HepG2 (cell line): ENCODE results near the gene CEP162. TPM values are rescaled to one million over a fixed set of nuclear protein-coding genes. Genes with fewer than 3 reads are reported as not detected.

Experiments
- ATF5 ChIP-seq: sonication (generic); formaldehyde crosslinking; IDR thresholded peaks from 2 replicates; pipeline ENCODE4 v1.4.0; 2020; ENCODE audit warnings: mild to moderate bottlenecking, low read depth, missing genetic modification reagents
- CENPBD1 ChIP-seq: sonication (generic); formaldehyde crosslinking; IDR thresholded peaks from 2 replicates; pipeline ENCODE4 v1.8.0; 2022; ENCODE audit warnings: missing genetic modification reagents, low read depth, mild to moderate bottlenecking, borderline replicate concordance
- EZH2 ChIP-seq: conservative IDR thresholded peaks from 2 replicates; pipeline ENCODE4 v1.6.1; 2012; ENCODE audit warnings: mild to moderate bottlenecking, low read depth, low read length, moderate library complexity
- FOXK1 ChIP-seq: sonication (generic); formaldehyde crosslinking; IDR thresholded peaks from 2 replicates; pipeline ENCODE4 v1.4.0; 2020; ENCODE audit warnings: low read depth, missing genetic modification reagents, borderline replicate concordance
- JUND ChIP-seq: sonication (generic); formaldehyde crosslinking; IDR thresholded peaks from 2 replicates; pipeline ENCODE4 v1.8.0; 2022; ENCODE audit warnings: mild to moderate bottlenecking, missing genetic modification reagents
- MIER3 ChIP-seq: IDR thresholded peaks from 2 replicates; pipeline ENCODE4 v1.6.1; 2016; ENCODE audit warnings: missing compliant biosample characterization, borderline replicate concordance
- PBX3 ChIP-seq: sonication (generic); formaldehyde crosslinking; IDR thresholded peaks from 2 replicates; pipeline ENCODE4 v1.8.1; 2023; ENCODE audit warnings: missing genetic modification reagents, inconsistent platforms, borderline replicate concordance
- PRPF4 ChIP-seq: fragments of 200-400 bp; formaldehyde crosslinking; IDR thresholded peaks from 2 replicates; pipeline ENCODE4 v1.6.1; 2016; ENCODE audit warnings: low read length, low read depth; ENCODE audit not compliant: poor library complexity, severe bottlenecking
- RELA ChIP-seq: sonication (generic); formaldehyde crosslinking; IDR thresholded peaks from 2 replicates; pipeline ENCODE4 v1.4.0; 2020; ENCODE audit warnings: missing genetic modification reagents
- RXRA ChIP-seq: sonication (generic); formaldehyde crosslinking; IDR thresholded peaks from 2 replicates; pipeline ENCODE4 v1.5.1; 2020; ENCODE audit warnings: missing genetic modification reagents
- SNAPC5 ChIP-seq: sonication (generic); formaldehyde crosslinking; IDR thresholded peaks from 2 replicates; pipeline ENCODE4 v1.8.1; 2023; ENCODE audit warnings: mild to moderate bottlenecking, missing genetic modification reagents, borderline replicate concordance
- SUZ12 ChIP-seq: fragments of 150-350 bp; IDR thresholded peaks from 2 replicates; pipeline ENCODE4 v1.6.1; 2014; ENCODE audit warnings: low read depth, low read length
- TBP ChIP-seq: sonication (generic); formaldehyde crosslinking; IDR thresholded peaks from 2 replicates; pipeline ENCODE4 v1.5.0; 2020; ENCODE audit warnings: missing genetic modification reagents
- THAP11 ChIP-seq: IDR thresholded peaks from 2 replicates; pipeline ENCODE4 v1.6.1; 2016; ENCODE audit warnings: missing biosample characterization, missing genetic modification reagents
- ZNF207 ChIP-seq: fragments of 450-650 bp; IDR thresholded peaks from 2 replicates; pipeline ENCODE4 v1.6.1; 2016; ENCODE audit warnings: antibody characterized with exemption, borderline replicate concordance
- ZNF317 ChIP-seq: sonication (generic); formaldehyde crosslinking; IDR thresholded peaks from 2 replicates; pipeline ENCODE4 v1.5.0; 2020; ENCODE audit warnings: mild to moderate bottlenecking, missing genetic modification reagents
- ZNF333 ChIP-seq: sonication (generic); formaldehyde crosslinking; IDR thresholded peaks from 2 replicates; pipeline ENCODE4 v1.4.0; 2020; ENCODE audit warnings: mild to moderate bottlenecking, missing genetic modification reagents, borderline replicate concordance
- ZNF451 ChIP-seq: sonication (generic); formaldehyde crosslinking; IDR thresholded peaks from 2 replicates; pipeline ENCODE4 v1.5.0; 2020; ENCODE audit warnings: mild to moderate bottlenecking, missing genetic modification reagents
- ZNF546 ChIP-seq: sonication (generic); formaldehyde crosslinking; conservative IDR thresholded peaks from 2 replicates; pipeline ENCODE4 v1.8.1; 2023; ENCODE audit warnings: mild to moderate bottlenecking, missing genetic modification reagents
- ZNF569 ChIP-seq: sonication (generic); formaldehyde crosslinking; IDR thresholded peaks from 2 replicates; pipeline ENCODE4 v1.5.0; 2020; ENCODE audit warnings: mild to moderate bottlenecking, missing genetic modification reagents, moderate library complexity, borderline replicate concordance
- ZNF576 ChIP-seq: sonication (generic); formaldehyde crosslinking; IDR thresholded peaks from 2 replicates; pipeline ENCODE4 v1.4.0; 2020; ENCODE audit warnings: mild to moderate bottlenecking, missing genetic modification reagents
- ZNF678 ChIP-seq: sonication (generic); formaldehyde crosslinking; IDR thresholded peaks from 2 replicates; pipeline ENCODE4 v1.4.0; 2020; ENCODE audit warnings: mild to moderate bottlenecking, missing genetic modification reagents
- ZNF772 ChIP-seq: sonication (generic); formaldehyde crosslinking; IDR thresholded peaks from 2 replicates; pipeline ENCODE4 v1.5.0; 2020; ENCODE audit warnings: mild to moderate bottlenecking, missing genetic modification reagents
- ZNF790 ChIP-seq: sonication (generic); formaldehyde crosslinking; IDR thresholded peaks from 2 replicates; pipeline ENCODE4 v1.8.0; 2022; ENCODE audit warnings: missing genetic modification reagents, mild to moderate bottlenecking, borderline replicate concordance
- ZNF800 ChIP-seq: sonication (generic); formaldehyde crosslinking; IDR thresholded peaks from 2 replicates; pipeline ENCODE4 v1.4.0; 2020; ENCODE audit warnings: missing genetic modification reagents
- ZUFSP ChIP-seq: sonication (generic); formaldehyde crosslinking; IDR thresholded peaks from 2 replicates; pipeline ENCODE4 v1.9.0; 2021; ENCODE audit warnings: missing genetic modification reagents, mild to moderate bottlenecking, borderline replicate concordance
- polyA plus RNA-seq, 8 experiments: library from polyadenylated mRNA; depleted of rRNA in 3 of 8; stranded (reverse) in 7 of 8; unstranded in 1 of 8; fragments of >200 nt; fragmentation: Illumina TruSeq in 4 of 8; extraction: Trizol in 4 of 8; gene quantifications; 2 replicates each; pipeline versions ENCODE4 v1.2.1 to v1.2.3, GENCODE V29; 2011 to 2016; ENCODE audit warnings: low read depth in 4 of 8, missing spikeins in 1 of 8, mixed read lengths in 1 of 8; ENCODE audit not compliant: insufficient read depth in 1 of 8
- total RNA-seq, 5 experiments: library from RNA; depleted of rRNA; stranded (reverse); fragments of >200 nt; fragmentation: Illumina TruSeq; extraction: Trizol; gene quantifications; 2 replicates each; pipeline ENCODE4 v1.2.3, GENCODE V29; 2016; ENCODE audit warnings: low read depth in 1 of 5

Gene CEP162
- total and polyA plus RNA-seq, 2 of the 13 experiments (the other 11 are each of a cell fraction or from before 2014, with no cell fraction given), result 0.50 to 7.9 TPM

GRCh38 chr6:84095156-84095555, 132.3 kb downstream of the CEP162 start (continued):
- TF ChIP-seq ZNF800 (CRISPR knock-in tag), result no peak
- TF ChIP-seq SUZ12, result no peak
- TF ChIP-seq MIER3 (CRISPR knock-in tag), result no peak
- no peak for TF ChIP-seq ZNF678 (CRISPR knock-in tag)
- no peak for TF ChIP-seq ZNF207
- TF ChIP-seq FOXK1 (CRISPR knock-in tag), result no peak
- TF ChIP-seq ZNF569 (CRISPR knock-in tag), result no peak
- TF ChIP-seq SNAPC5, result no peak
- no peak for TF ChIP-seq ZNF772 (CRISPR knock-in tag)
- TF ChIP-seq ZNF451 (CRISPR knock-in tag), result no peak
- no peak for TF ChIP-seq JUND (CRISPR knock-in tag)
- no peak for TF ChIP-seq THAP11 (CRISPR knock-in tag)
- no peak for TF ChIP-seq TBP
- no peak for TF ChIP-seq ZNF546 (CRISPR knock-in tag)
- no peak for TF ChIP-seq CENPBD1 (CRISPR knock-in tag)
- TF ChIP-seq PBX3 (CRISPR knock-in tag), result no peak
- TF ChIP-seq ATF5 (CRISPR knock-in tag), result no peak
- no peak for TF ChIP-seq ZNF576 (CRISPR knock-in tag)
- no peak for TF ChIP-seq EZH2
- TF ChIP-seq ZNF333, result no peak
- TF ChIP-seq RELA (CRISPR knock-in tag), result no peak
- TF ChIP-seq ZNF317, result no peak
- no peak for TF ChIP-seq ZNF790 (CRISPR knock-in tag)
- TF ChIP-seq PRPF4, result no peak
- no peak for TF ChIP-seq RXRA (CRISPR knock-in tag)
- TF ChIP-seq ZUFSP (CRISPR knock-in tag), result no peak
